ENCODE results near the gene TOMM6.

GRCh38 chr6:41744236-41744787 lies 43.2 kb upstream of the TOMM6 start:
- TF ChIP-seq CTCF (conservative IDR thresholded peaks at IDR 0.05; ENCODE audit: low read depth, low read length) (no peak), EZH2phosphoT487 (IDR thresholded peaks at IDR 0.05; ENCODE audit: borderline replicate concordance, low read length) (no peak), EZH2 (IDR thresholded peaks at IDR 0.05; ENCODE audit: low read length, unreplicated experiment) (no peak)
